HepG2 (cell line): ENCODE results near the gene RNU6-1. TPM values are rescaled to one million over a fixed set of nuclear protein-coding genes. Genes with fewer than 3 reads are reported as not detected.

ENCODE experiments used
- FOXO1 ChIP-seq: sonication (generic); formaldehyde crosslinking; IDR thresholded peaks from 2 replicates; pipeline ENCODE4 v1.4.0; 2020; ENCODE audit warnings: missing genetic modification reagents
- GTF2F1 ChIP-seq: fragments of 150-350 bp; IDR thresholded peaks from 2 replicates; pipeline ENCODE4 v1.6.1; 2014; ENCODE audit warnings: low read length
- MAZ ChIP-seq, 2 experiments: sonication (generic) in 1 of 2; formaldehyde crosslinking in 1 of 2; IDR thresholded peaks; 2 replicates each; pipeline versions ENCODE4 v1.5.0 to v1.6.1; 2012 to 2020; ENCODE audit warnings: low read depth in 2 of 2, mild to moderate bottlenecking in 2 of 2, borderline replicate concordance in 1 of 2, improper control_type of control experiment in 1 of 2, low read length in 1 of 2, missing genetic modification reagents in 1 of 2, moderate library complexity in 1 of 2
- MTA3 ChIP-seq: sonication (generic); formaldehyde crosslinking; IDR thresholded peaks from 2 replicates; pipeline ENCODE4 v1.4.0; 2020; ENCODE audit warnings: missing genetic modification reagents
- NFE2L2 ChIP-seq: fragments of 150-350 bp; IDR thresholded peaks from 2 replicates; pipeline ENCODE4 v1.6.1; 2014; ENCODE audit warnings: low read length
- NFIB ChIP-seq: sonication (generic); formaldehyde crosslinking; IDR thresholded peaks from 2 replicates; pipeline ENCODE4 v1.9.0; 2021; ENCODE audit warnings: missing genetic modification reagents, mild to moderate bottlenecking, borderline replicate concordance
- NPAS2 ChIP-seq: sonication (generic); formaldehyde crosslinking; IDR thresholded peaks from 2 replicates; pipeline ENCODE4 v1.8.0; 2022; ENCODE audit warnings: mild to moderate bottlenecking, missing genetic modification reagents, borderline replicate concordance
- PHF20 ChIP-seq: sonication (generic); formaldehyde crosslinking; IDR thresholded peaks from 2 replicates; pipeline ENCODE4 v1.5.0; 2020; ENCODE audit warnings: mild to moderate bottlenecking, missing genetic modification reagents
- RXRA ChIP-seq: sonication (generic); formaldehyde crosslinking; IDR thresholded peaks from 2 replicates; pipeline ENCODE4 v1.5.1; 2020; ENCODE audit warnings: missing genetic modification reagents
- SMARCE1 ChIP-seq: fragments of 450-650 bp; IDR thresholded peaks from 2 replicates; pipeline ENCODE4 v1.6.1; 2017; ENCODE audit warnings: borderline replicate concordance
- SP140L ChIP-seq: sonication (generic); formaldehyde crosslinking; IDR thresholded peaks from 2 replicates; pipeline ENCODE4 v1.4.0; 2020; ENCODE audit warnings: missing genetic modification reagents, borderline replicate concordance
- WIZ ChIP-seq: sonication (generic); formaldehyde crosslinking; IDR thresholded peaks from 2 replicates; pipeline ENCODE4 v1.5.1; 2020; ENCODE audit warnings: mild to moderate bottlenecking, missing genetic modification reagents
- ZNF296 ChIP-seq: sonication (generic); formaldehyde crosslinking; conservative IDR thresholded peaks from 2 replicates; pipeline ENCODE4 v1.5.0; 2020; ENCODE audit warnings: mild to moderate bottlenecking, missing genetic modification reagents
- ZNF337 ChIP-seq: sonication (generic); formaldehyde crosslinking; IDR thresholded peaks from 2 replicates; pipeline ENCODE4 v1.5.1; 2020; ENCODE audit warnings: missing genetic modification reagents, low read depth, mild to moderate bottlenecking, borderline replicate concordance
- ZNF343 ChIP-seq: sonication (generic); formaldehyde crosslinking; IDR thresholded peaks from 2 replicates; pipeline ENCODE4 v1.4.0; 2020; ENCODE audit warnings: mild to moderate bottlenecking, missing genetic modification reagents
- ZNF644 ChIP-seq: IDR thresholded peaks from 2 replicates; pipeline ENCODE4 v1.6.1; 2016; ENCODE audit warnings: low read depth
- polyA plus RNA-seq, 8 experiments: library from polyadenylated mRNA; depleted of rRNA in 3 of 8; stranded (reverse) in 7 of 8; unstranded in 1 of 8; fragments of >200 nt; fragmentation: Illumina TruSeq in 4 of 8; extraction: Trizol in 4 of 8; gene quantifications; 2 replicates each; pipeline versions ENCODE4 v1.2.1 to v1.2.3, GENCODE V29; 2011 to 2016; ENCODE audit warnings: low read depth in 4 of 8, missing spikeins in 1 of 8, mixed read lengths in 1 of 8; ENCODE audit not compliant: insufficient read depth in 1 of 8
- total RNA-seq, 5 experiments: library from RNA; depleted of rRNA; stranded (reverse); fragments of >200 nt; fragmentation: Illumina TruSeq; extraction: Trizol; gene quantifications; 2 replicates each; pipeline ENCODE4 v1.2.3, GENCODE V29; 2016; ENCODE audit warnings: low read depth in 1 of 5
- TF ChIP-seq, protein P1 (sequence below): sonication (generic); formaldehyde crosslinking; IDR thresholded peaks from 2 replicates; pipeline ENCODE4 v1.9.0; 2022; ENCODE audit warnings: missing genetic modification reagents, mild to moderate bottlenecking, borderline replicate concordance
- TF ChIP-seq, protein P2 (sequence below): sonication (generic); formaldehyde crosslinking; IDR thresholded peaks from 2 replicates; pipeline ENCODE4 v1.8.1; 2023; ENCODE audit warnings: mild to moderate bottlenecking, missing genetic modification reagents, borderline replicate concordance
- TF ChIP-seq, protein P3 (sequence below): sonication (generic); formaldehyde crosslinking; IDR thresholded peaks from 2 replicates; pipeline ENCODE4 v1.5.0; 2020; ENCODE audit warnings: missing genetic modification reagents
- TF ChIP-seq, protein P4 (sequence below): sonication (generic); formaldehyde crosslinking; IDR thresholded peaks from 2 replicates; pipeline ENCODE4 v1.8.0; 2022; ENCODE audit warnings: mild to moderate bottlenecking, missing genetic modification reagents; ENCODE audit not compliant: insufficient replicate concordance
- TF ChIP-seq, protein P5 (sequence below): sonication (generic); formaldehyde crosslinking; IDR thresholded peaks from 2 replicates; pipeline ENCODE4 v1.5.1; 2020; ENCODE audit warnings: missing genetic modification reagents, mild to moderate bottlenecking, borderline replicate concordance

Gene RNU6-1
- total and polyA plus RNA-seq, 2 of the 13 experiments (the other 11 are each of a cell fraction or from before 2014, with no cell fraction given), result under 0.01 TPM; not detected in 1

DNA sequence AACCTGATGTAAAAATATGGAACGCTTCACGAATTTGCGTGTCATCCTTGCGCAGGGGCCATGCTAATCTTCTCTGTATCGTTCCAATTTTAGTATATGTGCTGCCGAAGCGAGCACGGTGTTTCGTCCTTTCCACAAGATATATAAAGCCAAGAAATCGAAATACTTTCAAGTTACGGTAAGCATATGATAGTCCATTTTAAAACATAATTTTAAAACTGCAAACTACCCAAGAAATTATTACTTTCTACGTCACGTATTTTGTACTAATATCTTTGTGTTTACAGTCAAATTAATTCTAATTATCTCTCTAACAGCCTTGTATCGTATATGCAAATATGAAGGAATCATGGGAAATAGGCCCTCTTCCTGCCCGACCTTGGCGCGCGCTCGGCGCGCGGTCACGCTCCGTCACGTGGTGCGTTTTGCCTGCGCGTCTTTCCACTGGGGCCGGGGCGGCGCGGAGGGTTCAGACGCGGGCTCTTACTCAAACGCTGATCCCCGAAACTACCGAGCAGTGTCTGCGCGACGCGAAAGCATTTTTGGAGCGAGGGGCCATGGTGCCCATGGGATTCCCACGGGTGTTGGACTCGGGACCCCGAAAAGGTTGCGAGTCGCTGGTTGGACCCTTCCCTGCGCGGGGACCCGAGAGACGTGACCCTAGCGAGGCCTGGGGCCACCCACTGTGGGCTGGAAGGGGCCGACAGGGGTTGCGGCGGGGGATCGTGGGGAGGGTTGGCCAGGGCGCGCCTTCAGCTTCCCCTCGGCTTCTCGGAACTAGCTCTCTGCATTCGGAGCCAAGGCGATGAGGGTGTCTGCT, at the start of gene RNU6-1 (continued):
- TF ChIP-seq WIZ (CRISPR knock-in tag) (no peak), ZNF343 (CRISPR knock-in tag) (no peak), NFE2L2 (no peak), MTA3 (CRISPR knock-in tag) (0 out of 2 replicates have a peak, but pooled peaks have one; percentile 46), ZNF296 (CRISPR knock-in tag) (no peak), ZNF644 (CRISPR knock-in tag) (no peak), PHF20 (CRISPR knock-in tag) (peak; percentile 57; the same call in 1 of the 2 replicates), ZNF337 (CRISPR knock-in tag) (no peak), GTF2F1 (no peak), MAZ (IDR thresholded peaks at IDR 0.05; ENCODE audit: borderline replicate concordance, low read depth, low read length) (peak; percentile 22; the same call in 1 of the 2 replicates), MAZ (CRISPR knock-in tag; IDR thresholded peaks at IDR 0.05; ENCODE audit: low read depth) (peak; percentile 32), NPAS2 (no peak), NFIB (CRISPR knock-in tag) (no peak), FOXO1 (0 out of 2 replicates have a peak, but pooled peaks have one; percentile 22), SP140L (CRISPR knock-in tag) (0 out of 2 replicates have a peak, but pooled peaks have one; percentile 35), RXRA (peak; percentile 75), SMARCE1 (no peak)
- TF ChIP-seq, protein P1, sequence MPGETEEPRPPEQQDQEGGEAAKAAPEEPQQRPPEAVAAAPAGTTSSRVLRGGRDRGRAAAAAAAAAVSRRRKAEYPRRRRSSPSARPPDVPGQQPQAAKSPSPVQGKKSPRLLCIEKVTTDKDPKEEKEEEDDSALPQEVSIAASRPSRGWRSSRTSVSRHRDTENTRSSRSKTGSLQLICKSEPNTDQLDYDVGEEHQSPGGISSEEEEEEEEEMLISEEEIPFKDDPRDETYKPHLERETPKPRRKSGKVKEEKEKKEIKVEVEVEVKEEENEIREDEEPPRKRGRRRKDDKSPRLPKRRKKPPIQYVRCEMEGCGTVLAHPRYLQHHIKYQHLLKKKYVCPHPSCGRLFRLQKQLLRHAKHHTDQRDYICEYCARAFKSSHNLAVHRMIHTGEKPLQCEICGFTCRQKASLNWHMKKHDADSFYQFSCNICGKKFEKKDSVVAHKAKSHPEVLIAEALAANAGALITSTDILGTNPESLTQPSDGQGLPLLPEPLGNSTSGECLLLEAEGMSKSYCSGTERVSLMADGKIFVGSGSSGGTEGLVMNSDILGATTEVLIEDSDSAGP (CRISPR knock-in tag), result peak; percentile 66; the same call in 1 of the 2 replicates
- TF ChIP-seq, protein P2, sequence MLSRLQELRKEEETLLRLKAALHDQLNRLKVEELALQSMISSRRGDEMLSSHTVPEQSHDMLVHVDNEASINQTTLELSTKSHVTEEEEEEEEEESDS (CRISPR knock-in tag), result peak; percentile 100
- TF ChIP-seq, protein P3, sequence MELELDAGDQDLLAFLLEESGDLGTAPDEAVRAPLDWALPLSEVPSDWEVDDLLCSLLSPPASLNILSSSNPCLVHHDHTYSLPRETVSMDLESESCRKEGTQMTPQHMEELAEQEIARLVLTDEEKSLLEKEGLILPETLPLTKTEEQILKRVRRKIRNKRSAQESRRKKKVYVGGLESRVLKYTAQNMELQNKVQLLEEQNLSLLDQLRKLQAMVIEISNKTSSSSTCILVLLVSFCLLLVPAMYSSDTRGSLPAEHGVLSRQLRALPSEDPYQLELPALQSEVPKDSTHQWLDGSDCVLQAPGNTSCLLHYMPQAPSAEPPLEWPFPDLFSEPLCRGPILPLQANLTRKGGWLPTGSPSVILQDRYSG, result no peak
- TF ChIP-seq, protein P4, sequence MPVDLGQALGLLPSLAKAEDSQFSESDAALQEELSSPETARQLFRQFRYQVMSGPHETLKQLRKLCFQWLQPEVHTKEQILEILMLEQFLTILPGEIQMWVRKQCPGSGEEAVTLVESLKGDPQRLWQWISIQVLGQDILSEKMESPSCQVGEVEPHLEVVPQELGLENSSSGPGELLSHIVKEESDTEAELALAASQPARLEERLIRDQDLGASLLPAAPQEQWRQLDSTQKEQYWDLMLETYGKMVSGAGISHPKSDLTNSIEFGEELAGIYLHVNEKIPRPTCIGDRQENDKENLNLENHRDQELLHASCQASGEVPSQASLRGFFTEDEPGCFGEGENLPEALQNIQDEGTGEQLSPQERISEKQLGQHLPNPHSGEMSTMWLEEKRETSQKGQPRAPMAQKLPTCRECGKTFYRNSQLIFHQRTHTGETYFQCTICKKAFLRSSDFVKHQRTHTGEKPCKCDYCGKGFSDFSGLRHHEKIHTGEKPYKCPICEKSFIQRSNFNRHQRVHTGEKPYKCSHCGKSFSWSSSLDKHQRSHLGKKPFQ (CRISPR knock-in tag), result peak; percentile 72
- TF ChIP-seq, protein P5, sequence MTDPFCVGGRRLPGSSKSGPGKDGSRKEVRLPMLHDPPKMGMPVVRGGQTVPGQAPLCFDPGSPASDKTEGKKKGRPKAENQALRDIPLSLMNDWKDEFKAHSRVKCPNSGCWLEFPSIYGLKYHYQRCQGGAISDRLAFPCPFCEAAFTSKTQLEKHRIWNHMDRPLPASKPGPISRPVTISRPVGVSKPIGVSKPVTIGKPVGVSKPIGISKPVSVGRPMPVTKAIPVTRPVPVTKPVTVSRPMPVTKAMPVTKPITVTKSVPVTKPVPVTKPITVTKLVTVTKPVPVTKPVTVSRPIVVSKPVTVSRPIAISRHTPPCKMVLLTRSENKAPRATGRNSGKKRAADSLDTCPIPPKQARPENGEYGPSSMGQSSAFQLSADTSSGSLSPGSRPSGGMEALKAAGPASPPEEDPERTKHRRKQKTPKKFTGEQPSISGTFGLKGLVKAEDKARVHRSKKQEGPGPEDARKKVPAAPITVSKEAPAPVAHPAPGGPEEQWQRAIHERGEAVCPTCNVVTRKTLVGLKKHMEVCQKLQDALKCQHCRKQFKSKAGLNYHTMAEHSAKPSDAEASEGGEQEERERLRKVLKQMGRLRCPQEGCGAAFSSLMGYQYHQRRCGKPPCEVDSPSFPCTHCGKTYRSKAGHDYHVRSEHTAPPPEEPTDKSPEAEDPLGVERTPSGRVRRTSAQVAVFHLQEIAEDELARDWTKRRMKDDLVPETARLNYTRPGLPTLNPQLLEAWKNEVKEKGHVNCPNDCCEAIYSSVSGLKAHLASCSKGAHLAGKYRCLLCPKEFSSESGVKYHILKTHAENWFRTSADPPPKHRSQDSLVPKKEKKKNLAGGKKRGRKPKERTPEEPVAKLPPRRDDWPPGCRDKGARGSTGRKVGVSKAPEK (CRISPR knock-in tag), result peak; percentile 98
